Measurements from ENCODE around the gene TESK2. TPM values are rescaled to one million over a fixed set of nuclear protein-coding genes. Genes with fewer than 3 reads are reported as not detected.
"Not testable (repeated sequence)": the region's sequence is repeated elsewhere in the genome, so short reads cannot be mapped to it uniquely, and the experiment has no call there.

TESK2 gene
- total RNA-seq, 2 experiments from 2014 or later: 3.0 to 4.4 TPM

DNA sequence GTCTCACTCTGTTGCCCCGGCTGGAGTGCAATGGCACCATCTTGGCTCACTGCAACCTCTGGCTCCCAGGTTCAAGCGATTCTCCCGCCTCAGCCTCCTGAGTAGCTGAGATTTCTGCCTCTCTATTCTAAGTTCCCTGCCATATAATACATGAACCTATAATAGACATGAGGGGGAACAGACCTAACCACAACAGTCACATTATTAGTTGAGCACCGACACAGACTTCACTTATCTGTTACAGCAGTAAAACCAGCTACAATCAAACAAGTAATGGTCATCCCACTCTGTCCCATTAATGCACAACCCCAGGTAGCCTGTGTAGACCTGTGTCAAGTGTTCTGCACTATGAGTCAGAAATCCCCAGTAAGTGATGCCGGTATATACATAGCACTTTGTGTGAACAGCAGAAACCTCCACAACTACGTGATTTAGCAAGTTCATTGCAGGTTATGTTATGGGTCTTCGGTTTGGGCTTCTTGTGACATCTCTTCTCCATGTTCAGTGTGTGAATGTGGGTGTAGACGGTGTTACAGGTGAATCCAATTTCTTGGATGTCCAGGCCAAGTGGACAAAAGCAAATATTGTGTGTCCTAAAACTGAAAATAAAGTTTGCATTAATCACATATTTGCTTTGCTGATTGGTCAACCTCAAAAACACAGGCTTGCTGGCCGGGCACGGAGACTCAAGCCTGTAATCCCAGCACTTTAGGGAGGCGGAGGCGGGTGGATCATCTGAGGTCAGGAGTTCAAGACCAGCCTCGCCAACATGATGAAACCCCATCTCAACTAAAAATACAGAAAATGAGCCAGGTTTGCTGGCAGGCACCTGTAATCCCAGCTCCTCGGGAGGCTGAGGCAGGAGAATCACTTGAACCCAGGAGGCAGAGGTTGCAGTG, 12.7 kb upstream of the TESK2 start:
- no peaks in the 10 kb centered on the region for H3K9me3 Mint-ChIP-seq (ENCODE audit: low read depth)
- no peak overlapping the region for H3K4me3 Mint-ChIP-seq
- no peak overlapping the region for H3K27ac Mint-ChIP-seq
- DNase-seq (no peak), ATAC-seq (no peak)
- H3K27me3 Mint-ChIP-seq: no peaks in the 10 kb centered on the region
- no peaks in the 10 kb centered on the region for H3K36me3 Mint-ChIP-seq
- CTCF ChIA-PET: interaction anchor here (1.2 to 1.4 kb wide), 2 partner anchors 9 to 11 kb away, joined by 4 to 7 read pairs; no protein-coding TSS in a partner anchor
- H3K4me1 Mint-ChIP-seq: peaks cover 36% of the 10 kb centered on the region

GRCh38 chr1:45501505-45501859, 10.5 kb upstream of the TESK2 start:
- Mint-ChIP-seq H3K4me1 (peaks cover 39% of the 10 kb centered on the region), H3K36me3 (peaks cover 2% of the 10 kb centered on the region), H3K27ac (no peak overlapping the region), H3K27me3 (no peaks in the 10 kb centered on the region), H3K4me3 (peak overlapping the region; percentile 6), H3K9me3 (ENCODE audit: low read depth) (no peaks in the 10 kb centered on the region)
- CTCF ChIA-PET: interaction anchor here (0.8 to 5.1 kb wide), 9 partner anchors 9 to 141 kb away, joined by 3 to 26 read pairs (median 3); partner anchors contain the start of genes AKR1A1, PRDX1 and TESK2
- no peak for DNase-seq
- ATAC-seq: no peak

- peaks cover 39% of the 10 kb centered on the region for H3K4me1 Mint-ChIP-seq
- no peaks in the 10 kb centered on the region for H3K9me3 Mint-ChIP-seq (ENCODE audit: low read depth)
- peak overlapping the region; percentile 95 for H3K4me3 Mint-ChIP-seq
- H3K27ac Mint-ChIP-seq: peak overlapping the region; percentile 93
- DNase-seq: peak; percentile 51
- H3K27me3 Mint-ChIP-seq: no peaks in the 10 kb centered on the region
- ATAC-seq: peak; percentile 3
- CTCF ChIA-PET: interaction anchor here (0.8 to 5.1 kb wide), 12 partner anchors 7 to 173 kb away, joined by 3 to 26 read pairs (median 4); partner anchors contain the start of genes HPDL, MUTYH, TESK2 and TOE1
- peaks cover 4% of the 10 kb centered on the region for H3K36me3 Mint-ChIP-seq
These were observed 8.4 kb upstream of the TESK2 start for GRCh38 chr1:45499415-45499769.

- no peaks in the 10 kb centered on the region for H3K9me3 Mint-ChIP-seq (ENCODE audit: low read depth)
- H3K27ac Mint-ChIP-seq: no peak overlapping the region
- H3K36me3 Mint-ChIP-seq: peaks cover 4% of the 10 kb centered on the region
- CTCF ChIA-PET: interaction anchor here (2.0 to 5.1 kb wide), 3 partner anchors 15 to 158 kb away, joined by 11 to 26 read pairs (median 13); partner anchors contain the start of genes MUTYH and TOE1
- H3K4me3 Mint-ChIP-seq: no peak overlapping the region
- no peaks in the 10 kb centered on the region for H3K27me3 Mint-ChIP-seq
- ATAC-seq (no peak), DNase-seq (no peak)
- H3K4me1 Mint-ChIP-seq: peaks cover 34% of the 10 kb centered on the region
These were observed 7.3 kb upstream of the TESK2 start for GRCh38 chr1:45498279-45498678.

DNA sequence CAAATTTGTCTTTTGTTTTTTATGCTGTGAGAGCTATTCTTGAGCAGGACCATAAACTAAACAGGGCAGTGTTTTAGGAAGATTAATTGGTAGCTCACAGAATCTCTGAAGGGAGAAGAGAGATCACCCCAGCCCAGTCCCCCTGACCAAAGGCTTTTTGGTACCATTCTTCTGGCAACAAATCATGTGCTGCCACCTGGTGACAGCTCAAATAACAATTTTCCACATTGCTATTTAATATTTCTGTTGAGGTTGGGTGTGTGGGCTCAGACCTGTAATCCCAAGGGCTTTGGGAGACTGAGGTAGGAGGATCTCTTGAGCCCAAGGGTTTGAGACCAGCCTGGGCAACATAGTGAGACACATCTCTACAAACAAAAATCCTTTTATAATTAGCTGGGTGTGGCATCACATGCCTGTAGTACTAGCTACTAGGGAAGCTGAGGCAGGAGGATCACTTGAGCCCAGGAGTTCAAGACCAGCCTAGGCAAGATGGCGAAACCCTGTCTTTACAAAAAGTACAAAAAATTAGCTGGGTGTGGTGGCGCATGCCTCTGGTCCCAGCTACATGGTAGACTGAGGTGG, 2.2 kb upstream of the TESK2 start:
- H3K36me3 Mint-ChIP-seq: peaks cover 7% of the 10 kb centered on the region
- H3K4me3 Mint-ChIP-seq: no peak overlapping the region
- CTCF ChIA-PET: interaction anchor here (0.7 to 8.2 kb wide), 35 partner anchors 8 to 776 kb away, joined by 3 to 163 read pairs (median 4); partner anchors contain the start of genes AKR1A1, CCDC163, EIF2B3 and HECTD3
- H3K9me3 Mint-ChIP-seq (ENCODE audit: low read depth): no peaks in the 10 kb centered on the region
- peaks cover 4% of the 10 kb centered on the region for H3K4me1 Mint-ChIP-seq
- peak; percentile 64 for DNase-seq
- no peak for ATAC-seq
- no peak overlapping the region for H3K27ac Mint-ChIP-seq
- H3K27me3 Mint-ChIP-seq: peaks cover 4% of the 10 kb centered on the region

GRCh38 chr1:45492691-45493090, 1.7 kb upstream of the TESK2 start:
- Mint-ChIP-seq H3K4me1 (peaks cover 4% of the 10 kb centered on the region), H3K36me3 (peaks cover 7% of the 10 kb centered on the region), H3K27me3 (peaks cover 4% of the 10 kb centered on the region), H3K27ac (no peak overlapping the region), H3K4me3 (no peak overlapping the region), H3K9me3 (ENCODE audit: low read depth) (no peaks in the 10 kb centered on the region)
- ATAC-seq: no peak
- DNase-seq: no peak
- CTCF ChIA-PET: interaction anchor here (0.7 to 8.2 kb wide), 36 partner anchors 8 to 775 kb away, joined by 3 to 163 read pairs (median 4); partner anchors contain the start of genes AKR1A1, CCDC163, EIF2B3 and HECTD3

DNA sequence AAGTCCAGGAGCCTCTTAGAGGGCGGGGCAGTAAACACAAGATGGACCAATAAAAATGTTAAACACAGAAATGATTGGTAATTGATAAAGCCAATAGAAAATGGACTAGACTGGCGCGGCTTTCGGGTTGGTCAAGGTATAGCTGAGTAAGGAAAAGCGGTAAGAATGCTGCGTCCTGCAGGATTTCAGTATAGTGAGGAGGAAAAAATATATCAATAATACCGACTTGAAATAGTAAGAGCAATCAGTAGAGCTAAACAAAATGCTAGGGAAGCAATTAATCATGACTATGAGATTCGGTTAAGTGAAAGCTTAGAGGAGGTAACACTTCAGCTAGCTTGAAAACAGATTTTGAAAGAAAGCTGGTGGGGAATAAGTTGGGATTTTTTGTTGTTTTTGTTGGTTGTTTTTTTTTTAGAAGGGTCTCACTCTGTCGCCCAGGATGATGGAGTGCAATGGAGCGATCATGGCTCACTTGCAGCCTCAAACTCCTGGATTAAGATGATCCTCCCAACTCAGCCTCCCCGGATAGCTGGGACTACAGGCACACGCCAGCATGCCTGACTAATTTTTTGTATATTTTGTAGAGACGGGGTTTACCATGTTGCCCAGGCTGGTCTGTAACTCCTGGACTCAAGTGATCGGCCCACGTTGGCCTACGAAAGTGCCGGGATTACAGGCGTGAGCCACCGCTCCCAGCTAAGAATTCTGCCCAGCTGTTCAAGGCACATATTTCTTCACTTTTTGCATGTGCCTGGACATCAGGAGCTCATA, 711 bp upstream of the TESK2 start:
- ATAC-seq (no peak), DNase-seq (no peak)
- H3K36me3 Mint-ChIP-seq: peaks cover 5% of the 10 kb centered on the region
- H3K27ac Mint-ChIP-seq: no peak overlapping the region
- H3K9me3 Mint-ChIP-seq (ENCODE audit: low read depth): no peaks in the 10 kb centered on the region
- peaks cover 4% of the 10 kb centered on the region for H3K27me3 Mint-ChIP-seq
- H3K4me3 Mint-ChIP-seq: no peak overlapping the region
- peaks cover 4% of the 10 kb centered on the region for H3K4me1 Mint-ChIP-seq
- CTCF ChIA-PET: interaction anchor here (0.8 to 8.2 kb wide), 21 partner anchors 8 to 760 kb away, joined by 3 to 163 read pairs (median 4); partner anchors contain the start of genes AKR1A1, CCDC163, HECTD3 and HPDL

GRCh38 chr1:45490121-45490625, 790 bp downstream of the TESK2 start:
- no peaks in the 10 kb centered on the region for H3K9me3 Mint-ChIP-seq (ENCODE audit: low read depth)
- H3K27ac Mint-ChIP-seq: no peak overlapping the region
- DNase-seq (no peak), ATAC-seq (no peak)
- peaks cover 4% of the 10 kb centered on the region for H3K27me3 Mint-ChIP-seq
- peaks cover 4% of the 10 kb centered on the region for H3K4me1 Mint-ChIP-seq
- H3K36me3 Mint-ChIP-seq: peaks cover 4% of the 10 kb centered on the region
- CTCF ChIA-PET: interaction anchor here (0.6 to 8.2 kb wide), 12 partner anchors 11 to 690 kb away, joined by 3 to 163 read pairs (median 5); partner anchors contain the start of genes HECTD3, HPDL, MUTYH and PLK3
- no peak overlapping the region for H3K4me3 Mint-ChIP-seq

DNA sequence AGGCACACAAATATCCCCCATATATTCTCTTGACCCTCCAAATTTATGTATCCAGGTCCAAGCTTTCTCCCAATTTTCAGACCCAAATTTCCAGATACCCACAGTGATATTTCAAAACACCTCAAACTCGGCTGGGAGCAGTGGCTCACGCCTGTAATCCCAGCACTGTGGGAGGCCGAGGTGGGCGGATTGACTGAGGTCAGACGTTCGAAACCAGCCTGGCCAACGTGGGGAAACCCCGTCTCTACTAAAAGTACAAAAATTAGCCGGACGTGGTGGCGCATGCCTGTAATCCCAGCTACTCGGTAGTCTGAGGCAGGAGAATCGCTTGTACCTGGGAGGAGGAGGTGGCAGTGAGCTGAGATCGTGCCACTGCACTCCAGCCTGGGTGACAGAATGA, 1.6 kb downstream of the TESK2 start:
- not testable (repeated sequence) for H3K9me3 Mint-ChIP-seq (ENCODE audit: low read depth); H3K36me3 Mint-ChIP-seq; H3K4me1 Mint-ChIP-seq; H3K27me3 Mint-ChIP-seq; H3K27ac Mint-ChIP-seq; ATAC-seq
- peak; percentile 62 for DNase-seq
- H3K4me3 Mint-ChIP-seq: peak overlapping the region; percentile 40
- CTCF ChIA-PET: interaction anchor here (0.8 to 8.2 kb wide), 5 partner anchors 11 to 477 kb away, joined by 3 to 163 read pairs (median 3); partner anchors contain the start of genes HECTD3, MMACHC and UROD

DNA sequence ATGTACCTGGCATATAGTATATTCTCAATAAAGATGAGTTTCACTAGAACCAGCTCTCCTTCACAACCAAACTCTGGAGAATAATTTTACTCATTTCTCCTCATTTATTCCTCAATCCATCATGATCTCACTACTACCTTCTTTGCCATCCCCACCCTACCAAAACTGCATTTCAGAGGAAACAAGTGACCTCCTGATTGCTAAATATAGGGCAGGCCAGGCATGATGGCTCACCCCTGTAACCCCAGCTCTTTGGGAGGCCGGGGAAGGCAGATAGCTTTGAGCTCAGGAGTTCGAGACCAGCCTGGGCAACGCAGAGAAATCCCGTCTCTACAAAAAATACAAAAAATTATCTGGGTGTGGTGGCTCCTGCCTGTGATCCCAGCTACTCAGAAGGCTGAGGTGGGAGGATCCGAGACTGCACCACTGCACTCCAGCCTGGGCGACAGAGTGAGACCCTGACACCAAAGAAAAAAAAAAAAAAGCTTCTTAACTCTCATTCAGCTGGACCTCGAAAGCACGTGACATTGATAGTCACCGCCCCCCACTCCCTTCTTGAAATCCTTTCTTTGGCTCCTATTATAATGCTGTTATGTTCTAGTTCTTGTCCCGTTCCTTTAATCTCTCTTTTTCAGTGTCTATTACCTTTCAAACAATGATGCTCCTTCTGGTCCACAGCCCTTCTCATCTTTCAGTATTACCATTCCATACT, 2.1 kb downstream of the TESK2 start:
- Mint-ChIP-seq H3K27ac (no peak overlapping the region), H3K9me3 (ENCODE audit: low read depth) (no peaks in the 10 kb centered on the region), H3K27me3 (peaks cover 4% of the 10 kb centered on the region), H3K4me3 (peak overlapping the region; percentile 40), H3K36me3 (peaks cover 4% of the 10 kb centered on the region), H3K4me1 (peaks cover 4% of the 10 kb centered on the region)
- ATAC-seq: no peak
- CTCF ChIA-PET: interaction anchor here (0.8 to 8.2 kb wide), 4 partner anchors 12 to 189 kb away, joined by 3 to 163 read pairs (median 3); partner anchors contain the start of gene MMACHC
- DNase-seq: no peak

DNA sequence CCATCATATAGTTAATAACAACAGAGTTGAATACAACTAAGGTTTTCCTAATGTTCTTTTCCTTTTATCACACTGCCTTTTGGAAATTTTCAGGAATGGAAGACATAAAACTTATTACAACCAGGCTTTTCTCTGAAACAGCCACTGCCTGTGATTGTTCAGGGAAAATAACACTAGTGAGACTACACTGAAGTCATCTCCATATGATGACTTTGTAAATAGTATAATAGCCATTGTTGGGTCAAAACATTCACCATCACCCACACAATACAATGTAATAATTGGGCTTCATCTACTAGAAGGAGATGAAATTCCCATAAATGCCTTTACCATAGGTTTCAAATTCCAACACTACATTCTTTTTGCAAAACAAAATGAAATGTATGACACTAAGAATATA, 5.0 kb downstream of the TESK2 start:
- Mint-ChIP-seq H3K4me3 (no peak overlapping the region), H3K27ac (no peak overlapping the region), H3K27me3 (peaks cover 4% of the 10 kb centered on the region), H3K9me3 (ENCODE audit: low read depth) (no peaks in the 10 kb centered on the region), H3K36me3 (peaks cover 4% of the 10 kb centered on the region), H3K4me1 (peaks cover 2% of the 10 kb centered on the region)
- DNase-seq (no peak), ATAC-seq (no peak)
- CTCF ChIA-PET: no interaction called here

Measured in activated CD8-positive, alpha-beta memory T cell treated with anti-CD3 and anti-CD28 coated beads, Interleukin-2, amount 10 ng/mL, durations not matched to agents 7 days and 5 days (primary cell).